H1 (cell line): ENCODE data around the gene HSH2D.

ENCODE experiments used
- CTCF ChIP-seq, 3 experiments: IDR thresholded peaks; 1 replicate in 2 of 3; 2 replicates in 1 of 3; pipeline versions ENCODE4 v1.5.1 to v1.6.1; 2011; ENCODE audit warnings: low read length in 3 of 3, mild to moderate bottlenecking in 3 of 3, inconsistent platforms in 2 of 3, low read depth in 1 of 3, moderate library complexity in 1 of 3; ENCODE audit not compliant: insufficient read depth in 1 of 3; ENCODE audit errors: control extremely low read depth in 1 of 3
- MAFK ChIP-seq: IDR thresholded peaks from 2 replicates; pipeline ENCODE4 v1.6.1; 2012; ENCODE audit warnings: low read depth, mild to moderate bottlenecking, improper control_type of control experiment, low read length
- POLR2A ChIP-seq, 2 experiments: IDR thresholded peaks; 1 replicate in 1 of 2; 2 replicates in 1 of 2; pipeline ENCODE4 v1.6.1; 2011; ENCODE audit warnings: low read depth in 2 of 2, low read length in 2 of 2, mild to moderate bottlenecking in 2 of 2; ENCODE audit errors: control extremely low read depth in 1 of 2
- POLR2AphosphoS5 ChIP-seq: IDR thresholded peaks from 2 replicates; pipeline ENCODE4 v1.6.1; 2011; ENCODE audit warnings: low read depth, low read length
- TAF1 ChIP-seq: IDR thresholded peaks from 2 replicates; pipeline ENCODE4 v1.6.1; 2011; ENCODE audit warnings: mild to moderate bottlenecking, low read depth, low read length

- no peak for TF ChIP-seq POLR2A (IDR thresholded peaks at IDR 0.05; ENCODE audit: control extremely low read depth in 1 of 2, low read depth in 2 of 2, low read length in 2 of 2)
- no peak for TF ChIP-seq POLR2AphosphoS5
- TF ChIP-seq CTCF (IDR thresholded peaks at IDR 0.05; ENCODE audit: control extremely low read depth in 1 of 3, insufficient read depth in 1 of 3, low read depth in 1 of 3, low read length in 3 of 3): no peak
- no peak for TF ChIP-seq TAF1
- TF ChIP-seq MAFK: no peak
Measured at GRCh38 chr19:16159655-16160054, 16.2 kb downstream of the HSH2D start.
